SK-N-SH (cell line): ENCODE results near the gene FOXK1. TPM values are rescaled to one million over a fixed set of nuclear protein-coding genes. Genes with fewer than 3 reads are reported as not detected.

Experiments used
- CTCF ChIA-PET: fragments of 300-600, 350-600 bp; formaldehyde crosslinking; extraction: SDS; loops from one replicate; lab custom pipeline; 2021; lab: Yijun Ruan, JAX
- POLR2A ChIA-PET: fragments of 350-600 bp; sonication (Branson Sonifier 250); formaldehyde crosslinking; extraction: SDS; loops from one replicate; lab custom pipeline; 2020; ENCODE audit warnings: antibody characterized with exemption, inconsistent platforms; lab: Yijun Ruan, JAX
- DNase-seq: peaks from one replicate; pipeline ENCODE4 v3.0.0; 2012
- H2AFZ ChIP-seq: fragments of 200-600 bp; sonication (generic); 2 replicates; pipeline ENCODE4 v1.8.1; 2016; ENCODE audit warnings: antibody characterized with exemption, mild to moderate bottlenecking, low read depth
- H3F3A ChIP-seq: fragments of 200-600 bp; sonication (generic); replicated peaks from 2 replicates; pipeline ENCODE3; 2016; ENCODE audit warnings: antibody characterized with exemption, mild to moderate bottlenecking; ENCODE audit not compliant: insufficient read depth
- H3K27ac ChIP-seq, 2 experiments: fragments of 200-500 bp in 1 of 2; fragments of 200-600 bp in 1 of 2; sonication (Bioruptor generic) in 1 of 2; sonication (generic), shearing (Covaris generic) in 1 of 2; 2 replicates each; pipeline versions ENCODE4 v1.5.1 to v1.6.1; 2014 to 2016; ENCODE audit warnings: low read depth in 2 of 2, inconsistent platforms in 1 of 2, low read length in 1 of 2, mild to moderate bottlenecking in 1 of 2, mixed read lengths in 1 of 2
- H3K27me3 ChIP-seq: fragments of 200-600 bp; sonication (generic), shearing (Covaris generic); 2 replicates; pipeline ENCODE4 v1.6.1; 2016; ENCODE audit warnings: mixed run types; ENCODE audit not compliant: insufficient read depth
- H3K36me3 ChIP-seq, 2 experiments: fragments of 200-500 bp in 1 of 2; fragments of 200-600 bp in 1 of 2; sonication (Bioruptor generic) in 1 of 2; sonication (generic) in 1 of 2; replicated peaks in 1 of 2; 2 replicates each; pipeline versions ENCODE3 to v1.5.1; 2014 to 2016; ENCODE audit warnings: low read length in 1 of 2, mild to moderate bottlenecking in 1 of 2; ENCODE audit not compliant: insufficient read depth in 2 of 2, control insufficient read depth in 1 of 2
- H3K4me1 ChIP-seq, 2 experiments: fragments of 200-500 bp in 1 of 2; fragments of 200-600 bp in 1 of 2; sonication (Bioruptor generic) in 1 of 2; sonication (generic), shearing (Covaris generic) in 1 of 2; 2 replicates each; pipeline versions ENCODE4 v1.5.1 to v1.6.1; 2014 to 2016; ENCODE audit warnings: low read depth in 1 of 2, low read length in 1 of 2, mixed run types in 1 of 2; ENCODE audit not compliant: insufficient read depth in 2 of 2, control insufficient read depth in 1 of 2
- H3K4me2 ChIP-seq: fragments of 200-600 bp; sonication (generic), shearing (Covaris generic); 2 replicates; pipeline ENCODE4 v1.6.1; 2017; ENCODE audit warnings: mixed run types
- H3K4me3 ChIP-seq, 2 experiments: fragments of 200-500 bp in 1 of 2; fragments of 200-600 bp in 1 of 2; sonication (Bioruptor generic) in 1 of 2; sonication (generic), shearing (Covaris generic) in 1 of 2; 2 replicates each; pipeline versions ENCODE4 v1.5.1 to v1.8.1; 2014 to 2016; ENCODE audit warnings: low read depth in 2 of 2, inconsistent platforms in 1 of 2, low read length in 1 of 2, mild to moderate bottlenecking in 1 of 2, mixed read lengths in 1 of 2, moderate library complexity in 1 of 2
- H3K79me2 ChIP-seq: fragments of 200-600 bp; sonication (generic); 2 replicates; pipeline ENCODE4 v1.8.1; 2017; ENCODE audit warnings: mild to moderate bottlenecking; ENCODE audit not compliant: insufficient read depth
- H3K9ac ChIP-seq: fragments of 200-600 bp; sonication (generic); 2 replicates; pipeline ENCODE4 v1.6.1; 2017; ENCODE audit warnings: mixed run types
- H3K9me2 ChIP-seq: fragments of 200-600 bp; sonication (generic); 2 replicates; pipeline ENCODE4 v1.6.1; 2017; ENCODE audit warnings: mixed run types
- H3K9me3 ChIP-seq: fragments of 200-600 bp; sonication (generic); 2 replicates; pipeline ENCODE4 v1.6.1; 2017; ENCODE audit warnings: mixed run types, mild to moderate bottlenecking, moderate library complexity
- H4K20me1 ChIP-seq: fragments of 200-600 bp; sonication (generic); 2 replicates; pipeline ENCODE4 v1.6.1; 2017; ENCODE audit warnings: mild to moderate bottlenecking, mixed run types; ENCODE audit not compliant: insufficient read depth
- CHD2 ChIP-seq: fragments of 150-350 bp; IDR thresholded peaks from 2 replicates; pipeline ENCODE4 v1.6.1; 2018; ENCODE audit warnings: low read length; ENCODE audit not compliant: partially characterized antibody
- ELF1 ChIP-seq: IDR thresholded peaks from 2 replicates; pipeline ENCODE4 v1.4.0; 2012
- FOSL2 ChIP-seq: IDR thresholded peaks from 2 replicates; pipeline ENCODE4 v1.4.0; 2012; ENCODE audit warnings: low read depth, mild to moderate bottlenecking, moderate library complexity, borderline replicate concordance
- FOXJ3 ChIP-seq: sonication (generic); formaldehyde crosslinking; IDR thresholded peaks from 2 replicates; pipeline ENCODE4 v1.5.1; 2020; ENCODE audit warnings: mild to moderate bottlenecking, missing genetic modification reagents
- JUND ChIP-seq: IDR thresholded peaks from 2 replicates; pipeline ENCODE4 v1.4.0; 2012
- MEF2A ChIP-seq: IDR thresholded peaks from 2 replicates; pipeline ENCODE4 v1.4.0; 2012; ENCODE audit warnings: low read depth, borderline replicate concordance
- NFIC ChIP-seq: IDR thresholded peaks from 2 replicates; pipeline ENCODE4 v1.4.0; 2012; ENCODE audit warnings: borderline replicate concordance
- PBX3 ChIP-seq: IDR thresholded peaks from 2 replicates; pipeline ENCODE4; 2012
- RCOR1 ChIP-seq: fragments of 150-350 bp; IDR thresholded peaks from 2 replicates; pipeline ENCODE4 v1.6.1; 2017; ENCODE audit warnings: antibody characterized with exemption, low read length
- RXRA ChIP-seq: IDR thresholded peaks from 2 replicates; pipeline ENCODE4 v1.4.0; 2012; ENCODE audit warnings: low read depth, mild to moderate bottlenecking, borderline replicate concordance
- SIN3A ChIP-seq: IDR thresholded peaks from 2 replicates; pipeline ENCODE4 v1.6.1; 2012; ENCODE audit warnings: low read depth, mild to moderate bottlenecking, low read length, moderate library complexity, borderline replicate concordance
- TAF1 ChIP-seq: IDR thresholded peaks from 2 replicates; pipeline ENCODE4 v1.6.1; 2012; ENCODE audit warnings: low read depth, mild to moderate bottlenecking, low read length, moderate library complexity, borderline replicate concordance
- TCF12 ChIP-seq: IDR thresholded peaks from 2 replicates; pipeline ENCODE4 v1.4.0; 2012
- USF1 ChIP-seq: IDR thresholded peaks from 2 replicates; pipeline ENCODE4 v1.4.0; 2012; ENCODE audit warnings: low read depth, borderline replicate concordance
- WGBS: methylation state at CpG from one replicate; pipeline ENCODE4 v1.1.6; 2017; ENCODE audit warnings: low lambda C conversion rate; 5-methylcytosine and 5-hydroxymethylcytosine counted together
- polyA plus RNA-seq, 3 experiments: library from polyadenylated mRNA; depleted of rRNA; stranded (reverse); fragments of >200 nt; gene quantifications; 2 replicates each; pipeline ENCODE4 v1.2.3, GENCODE V29; 2012
- TF ChIP-seq, protein P1 (sequence below): fragments of 150-350 bp; IDR thresholded peaks from 2 replicates; pipeline ENCODE4 v1.6.1; 2017; ENCODE audit warnings: antibody characterized with exemption, low read length, low read depth, borderline replicate concordance
- TF ChIP-seq, protein P2 (sequence below): fragments of 150-350 bp; IDR thresholded peaks from 2 replicates; pipeline ENCODE4 v1.6.1; 2016; ENCODE audit warnings: mild to moderate bottlenecking, low read depth, low read length
- TF ChIP-seq, protein P3 (sequence below): IDR thresholded peaks from 2 replicates; pipeline ENCODE4 v1.6.1; 2012; ENCODE audit warnings: mild to moderate bottlenecking, low read depth, low read length, moderate library complexity
- TF ChIP-seq, protein P4 (sequence below): fragments of 200-600 bp; sonication (generic); IDR thresholded peaks from 2 replicates; pipeline ENCODE4 v1.6.1; 2017; ENCODE audit warnings: antibody characterized with exemption, mild to moderate bottlenecking, moderate library complexity

Gene FOXK1
- polyA plus RNA-seq, 1 of the 3 experiments (the other 2 are of a cell fraction): 4.7 TPM

DNA sequence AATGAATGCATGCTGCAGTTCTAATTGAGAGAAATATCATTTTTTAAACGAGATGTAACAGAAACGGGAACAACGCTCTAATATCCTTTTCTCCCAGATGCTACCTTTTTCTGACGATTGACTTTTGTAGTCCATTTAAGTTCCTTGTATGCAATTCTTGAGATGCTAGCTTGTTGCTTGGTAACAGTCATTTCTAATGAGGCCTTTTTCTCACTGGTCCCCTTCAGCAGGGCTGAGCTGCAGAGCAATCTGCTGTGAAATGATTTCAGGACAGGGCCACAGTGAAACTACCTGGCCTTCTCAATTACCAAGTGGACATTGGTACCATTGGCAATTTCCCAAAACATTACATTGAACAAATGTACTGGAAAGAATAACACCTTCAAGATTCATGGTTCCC lies 26.2 kb upstream of the FOXK1 start:
- no peak for TF ChIP-seq TAF1
- TF ChIP-seq, protein P1, sequence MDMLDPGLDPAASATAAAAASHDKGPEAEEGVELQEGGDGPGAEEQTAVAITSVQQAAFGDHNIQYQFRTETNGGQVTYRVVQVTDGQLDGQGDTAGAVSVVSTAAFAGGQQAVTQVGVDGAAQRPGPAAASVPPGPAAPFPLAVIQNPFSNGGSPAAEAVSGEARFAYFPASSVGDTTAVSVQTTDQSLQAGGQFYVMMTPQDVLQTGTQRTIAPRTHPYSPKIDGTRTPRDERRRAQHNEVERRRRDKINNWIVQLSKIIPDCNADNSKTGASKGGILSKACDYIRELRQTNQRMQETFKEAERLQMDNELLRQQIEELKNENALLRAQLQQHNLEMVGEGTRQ: no peak
- no peak for TF ChIP-seq JUND
- no peak for TF ChIP-seq TCF12
- no peak for TF ChIP-seq RCOR1
- no peak for TF ChIP-seq FOXJ3 (CRISPR knock-in tag)
- no peak for TF ChIP-seq CHD2
- no peak for TF ChIP-seq NFIC
- TF ChIP-seq USF1: no peak
- TF ChIP-seq PBX3: no peak
- no peak for TF ChIP-seq ELF1
- TF ChIP-seq, protein P2, sequence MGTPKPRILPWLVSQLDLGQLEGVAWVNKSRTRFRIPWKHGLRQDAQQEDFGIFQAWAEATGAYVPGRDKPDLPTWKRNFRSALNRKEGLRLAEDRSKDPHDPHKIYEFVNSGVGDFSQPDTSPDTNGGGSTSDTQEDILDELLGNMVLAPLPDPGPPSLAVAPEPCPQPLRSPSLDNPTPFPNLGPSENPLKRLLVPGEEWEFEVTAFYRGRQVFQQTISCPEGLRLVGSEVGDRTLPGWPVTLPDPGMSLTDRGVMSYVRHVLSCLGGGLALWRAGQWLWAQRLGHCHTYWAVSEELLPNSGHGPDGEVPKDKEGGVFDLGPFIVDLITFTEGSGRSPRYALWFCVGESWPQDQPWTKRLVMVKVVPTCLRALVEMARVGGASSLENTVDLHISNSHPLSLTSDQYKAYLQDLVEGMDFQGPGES: no peak
- TF ChIP-seq SIN3A: no peak
- no peak for TF ChIP-seq RXRA
- TF ChIP-seq, protein P3, sequence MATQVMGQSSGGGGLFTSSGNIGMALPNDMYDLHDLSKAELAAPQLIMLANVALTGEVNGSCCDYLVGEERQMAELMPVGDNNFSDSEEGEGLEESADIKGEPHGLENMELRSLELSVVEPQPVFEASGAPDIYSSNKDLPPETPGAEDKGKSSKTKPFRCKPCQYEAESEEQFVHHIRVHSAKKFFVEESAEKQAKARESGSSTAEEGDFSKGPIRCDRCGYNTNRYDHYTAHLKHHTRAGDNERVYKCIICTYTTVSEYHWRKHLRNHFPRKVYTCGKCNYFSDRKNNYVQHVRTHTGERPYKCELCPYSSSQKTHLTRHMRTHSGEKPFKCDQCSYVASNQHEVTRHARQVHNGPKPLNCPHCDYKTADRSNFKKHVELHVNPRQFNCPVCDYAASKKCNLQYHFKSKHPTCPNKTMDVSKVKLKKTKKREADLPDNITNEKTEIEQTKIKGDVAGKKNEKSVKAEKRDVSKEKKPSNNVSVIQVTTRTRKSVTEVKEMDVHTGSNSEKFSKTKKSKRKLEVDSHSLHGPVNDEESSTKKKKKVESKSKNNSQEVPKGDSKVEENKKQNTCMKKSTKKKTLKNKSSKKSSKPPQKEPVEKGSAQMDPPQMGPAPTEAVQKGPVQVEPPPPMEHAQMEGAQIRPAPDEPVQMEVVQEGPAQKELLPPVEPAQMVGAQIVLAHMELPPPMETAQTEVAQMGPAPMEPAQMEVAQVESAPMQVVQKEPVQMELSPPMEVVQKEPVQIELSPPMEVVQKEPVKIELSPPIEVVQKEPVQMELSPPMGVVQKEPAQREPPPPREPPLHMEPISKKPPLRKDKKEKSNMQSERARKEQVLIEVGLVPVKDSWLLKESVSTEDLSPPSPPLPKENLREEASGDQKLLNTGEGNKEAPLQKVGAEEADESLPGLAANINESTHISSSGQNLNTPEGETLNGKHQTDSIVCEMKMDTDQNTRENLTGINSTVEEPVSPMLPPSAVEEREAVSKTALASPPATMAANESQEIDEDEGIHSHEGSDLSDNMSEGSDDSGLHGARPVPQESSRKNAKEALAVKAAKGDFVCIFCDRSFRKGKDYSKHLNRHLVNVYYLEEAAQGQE: no peak
- no peak for TF ChIP-seq MEF2A
- TF ChIP-seq FOSL2: no peak
- TF ChIP-seq, protein P4, sequence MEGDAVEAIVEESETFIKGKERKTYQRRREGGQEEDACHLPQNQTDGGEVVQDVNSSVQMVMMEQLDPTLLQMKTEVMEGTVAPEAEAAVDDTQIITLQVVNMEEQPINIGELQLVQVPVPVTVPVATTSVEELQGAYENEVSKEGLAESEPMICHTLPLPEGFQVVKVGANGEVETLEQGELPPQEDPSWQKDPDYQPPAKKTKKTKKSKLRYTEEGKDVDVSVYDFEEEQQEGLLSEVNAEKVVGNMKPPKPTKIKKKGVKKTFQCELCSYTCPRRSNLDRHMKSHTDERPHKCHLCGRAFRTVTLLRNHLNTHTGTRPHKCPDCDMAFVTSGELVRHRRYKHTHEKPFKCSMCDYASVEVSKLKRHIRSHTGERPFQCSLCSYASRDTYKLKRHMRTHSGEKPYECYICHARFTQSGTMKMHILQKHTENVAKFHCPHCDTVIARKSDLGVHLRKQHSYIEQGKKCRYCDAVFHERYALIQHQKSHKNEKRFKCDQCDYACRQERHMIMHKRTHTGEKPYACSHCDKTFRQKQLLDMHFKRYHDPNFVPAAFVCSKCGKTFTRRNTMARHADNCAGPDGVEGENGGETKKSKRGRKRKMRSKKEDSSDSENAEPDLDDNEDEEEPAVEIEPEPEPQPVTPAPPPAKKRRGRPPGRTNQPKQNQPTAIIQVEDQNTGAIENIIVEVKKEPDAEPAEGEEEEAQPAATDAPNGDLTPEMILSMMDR: no peak
- TF ChIP-seq, all 33 proteins: peak for 0
- no peak for DNase-seq
- H3F3A ChIP-seq: no peaks in the 10 kb centered on the region
- no peaks in the 10 kb centered on the region for H3K36me3 ChIP-seq
- no peak overlapping the region for H3K4me3 ChIP-seq
- no peaks in the 10 kb centered on the region for H3K9me2 ChIP-seq
- ChIA-PET CTCF (interaction anchor here (1.7 kb wide), 1 partner anchor 14 kb away, joined by 6 read pairs; no protein-coding TSS in a partner anchor), POLR2A (no interaction called here)
- H2AFZ ChIP-seq: no peak overlapping the region
- H3K9me3 ChIP-seq: no peaks in the 10 kb centered on the region
- no peaks in the 10 kb centered on the region for H3K27me3 ChIP-seq
- no peaks in the 10 kb centered on the region for H4K20me1 ChIP-seq
- H3K79me2 ChIP-seq: no peaks in the 10 kb centered on the region
- H3K4me2 ChIP-seq: no peak overlapping the region
- no peak overlapping the region for H3K9ac ChIP-seq
- WGBS: 66% methylated on average over 4 of the region's 4 CpGs
- H3K4me1 ChIP-seq: no peaks in the 10 kb centered on the region; a peak in 1 of 4 replicates
- H3K27ac ChIP-seq: no peak overlapping the region
